ENCODE results near the gene WDR54. TPM values are rescaled to one million over a fixed set of nuclear protein-coding genes. Genes with fewer than 3 reads are reported as not detected.
"Not testable (repeated sequence)": the region's sequence is repeated elsewhere in the genome, so short reads cannot be mapped to it uniquely, and the experiment has no call there.

The WDR54 gene
- polyA plus RNA-seq, 1 donor (not counting 4 experiments of a cell fraction or from before 2014, with no cell fraction given): 35.2 TPM

DNA sequence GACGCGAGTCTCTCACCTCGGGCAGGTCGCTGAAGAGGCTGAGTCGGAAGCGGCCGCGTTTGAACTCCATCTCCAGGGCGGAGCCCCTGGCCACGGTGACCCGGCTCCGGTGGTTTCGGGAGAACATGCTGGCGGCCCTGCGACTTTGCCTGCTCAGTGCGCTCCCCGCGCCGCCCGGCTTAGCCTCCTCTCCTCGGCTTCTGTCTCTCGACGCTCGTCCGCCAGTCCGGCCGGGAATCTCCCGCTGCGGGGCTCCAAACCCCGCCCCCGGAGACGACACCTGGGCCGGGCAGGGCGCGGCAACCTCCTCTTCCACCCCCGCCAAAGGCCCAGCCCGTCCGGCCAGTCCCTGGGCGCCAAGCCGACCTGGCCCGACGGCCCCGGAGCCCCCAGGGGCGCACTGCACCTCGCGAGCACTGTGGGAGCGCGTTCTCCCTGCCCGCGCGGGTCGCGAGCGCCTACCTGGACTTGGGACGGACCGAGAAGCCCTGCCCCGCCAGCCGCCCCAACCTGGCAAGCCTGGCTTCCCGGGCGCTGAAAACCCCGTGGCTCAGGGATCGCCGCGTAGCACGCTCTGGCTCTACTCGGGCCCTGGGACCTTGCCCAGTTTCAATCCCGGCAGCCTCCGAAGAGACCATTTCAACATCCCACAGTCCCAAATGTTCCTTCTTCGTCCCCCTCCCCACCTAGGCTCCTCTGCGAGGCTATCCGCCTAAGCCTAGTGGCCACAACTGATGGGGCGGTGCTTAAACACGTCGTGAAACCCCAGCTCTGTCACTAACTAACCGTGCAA, 20.4 kb downstream of the WDR54 start, which contains the start of gene RTKN:
RTKN (minus strand) TSS at position 248 of the 793 bp plus-strand sequence; CDS start at position 127, 121 bp downstream.
- Histone ChIP-seq H3K27me3 (ENCODE audit: control insufficient read depth, extremely low read depth, insufficient read depth, low read length) (no peaks in the 10 kb centered on the region), H3K4me1 (ENCODE audit: control insufficient read depth, extremely low read depth, insufficient read depth, low read length) (peaks cover 33% of the 10 kb centered on the region), H2AFZ (ENCODE audit: control insufficient read depth, low read length) (peak within 1 kb of the TSS; percentile 69), H3K4me2 (ENCODE audit: control insufficient read depth, extremely low read depth, insufficient read depth, low read depth, low read length) (peak within 1 kb of the TSS; percentile 84), H3K9ac (ENCODE audit: control insufficient read depth, extremely low read depth, insufficient read depth, low read length) (peak within 1 kb of the TSS; percentile 98), H3K4me3 (ENCODE audit: control insufficient read depth in 2 of 3, extremely low read depth in 1 of 3, insufficient read depth in 2 of 3, low read depth in 1 of 3, low read length in 3 of 3) (peak within 1 kb of the TSS; percentile 74 to 98 (median 78)), H3K9me1 (ENCODE audit: control insufficient read depth, extremely low read depth, insufficient read depth, low read length) (peaks cover 4% of the 10 kb centered on the region), H3K27ac (ENCODE audit: control insufficient read depth, insufficient read depth, low read length) (peak within 1 kb of the TSS; percentile 93), H3K79me2 (ENCODE audit: control insufficient read depth, insufficient read depth, low read length) (peaks cover 50% of the 10 kb centered on the region), H3K9me3 (ENCODE audit: control insufficient read depth, low read depth, low read length) (no peaks in the 10 kb centered on the region), H4K20me1 (ENCODE audit: control insufficient read depth, extremely low read depth, insufficient read depth, low read length) (peaks cover 8% of the 10 kb centered on the region), H3K36me3 (ENCODE audit: control insufficient read depth in 2 of 2, extremely low read depth in 1 of 2, insufficient read depth in 2 of 2, low read length in 2 of 2) (peaks cover 8 to 22% of the 10 kb centered on the region in 2 experiments)
- TF ChIP-seq CTCF (optimal IDR thresholded peaks at IDR 0.05 in 1 of 3, IDR thresholded peaks at IDR 0.05 in 1 of 3, conservative IDR thresholded peaks at IDR 0.05 in 1 of 3; ENCODE audit: extremely low read depth in 1 of 3, insufficient read depth in 2 of 3, low read length in 3 of 3) (no peak), EZH2 (IDR thresholded peaks at IDR 0.05; ENCODE audit: low read length) (no peak)
- dilution Hi-C loops (cut with MboI; ENCODE audit: extremely low pct_ligation_motif_present, low sequenced_read_pairs): no loop called here
- FAIRE-seq (no peak), DNase-seq (ENCODE audit: low read depth, low spot score) (no peak)

DNA sequence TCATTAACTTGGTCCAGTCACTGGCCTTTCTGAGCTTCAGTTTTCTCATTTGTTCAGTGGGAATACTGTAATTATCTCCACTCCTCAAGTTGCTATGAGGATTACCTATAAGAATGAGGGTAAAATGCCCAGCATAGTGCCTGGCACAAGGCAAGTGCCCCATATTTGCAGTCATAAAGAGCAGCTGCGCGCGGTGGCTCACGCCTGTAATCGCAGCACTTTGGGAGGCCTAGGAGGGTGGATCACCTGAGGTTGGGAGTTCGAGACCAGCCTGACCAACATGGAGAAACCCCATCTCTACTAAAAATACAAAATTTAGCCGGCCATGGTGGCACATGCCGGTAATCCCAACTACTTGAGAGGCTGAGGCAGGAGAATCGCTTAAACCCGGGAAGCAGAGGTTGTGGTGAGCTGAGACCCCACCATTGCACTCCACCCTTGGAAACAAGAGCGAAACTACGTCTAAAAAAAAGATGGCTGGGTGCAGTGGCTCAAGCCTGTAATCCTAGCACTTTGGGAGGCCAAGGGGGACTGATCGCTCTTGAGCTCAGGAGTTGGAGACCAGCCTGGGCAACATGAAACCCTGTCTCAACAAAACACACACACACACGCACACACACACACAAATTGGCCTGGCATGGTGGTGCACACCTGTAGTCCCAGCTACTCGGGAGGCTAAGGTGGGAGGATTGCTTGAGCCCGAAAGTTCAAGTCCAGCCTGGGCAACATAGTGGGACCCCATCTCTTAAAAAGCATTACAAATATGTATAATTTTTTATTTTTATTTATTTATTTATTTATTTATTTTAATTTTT, 21.2 kb downstream of the WDR54 start:
- Histone ChIP-seq H3K4me3 (ENCODE audit: control insufficient read depth in 2 of 3, extremely low read depth in 1 of 3, insufficient read depth in 2 of 3, low read depth in 1 of 3, low read length in 3 of 3) (peak overlapping the region; percentile 74 to 98 (median 78)), H3K79me2 (ENCODE audit: control insufficient read depth, insufficient read depth, low read length) (peaks cover 42% of the 10 kb centered on the region), H3K4me1 (ENCODE audit: control insufficient read depth, extremely low read depth, insufficient read depth, low read length) (peaks cover 32% of the 10 kb centered on the region), H2AFZ (ENCODE audit: control insufficient read depth, low read length) (peak overlapping the region; percentile 69), H3K4me2 (ENCODE audit: control insufficient read depth, extremely low read depth, insufficient read depth, low read depth, low read length) (peak overlapping the region; percentile 84), H3K27ac (ENCODE audit: control insufficient read depth, insufficient read depth, low read length) (peak overlapping the region; percentile 93), H3K36me3 (ENCODE audit: control insufficient read depth in 2 of 2, extremely low read depth in 1 of 2, insufficient read depth in 2 of 2, low read length in 2 of 2) (peaks cover 8 to 15% of the 10 kb centered on the region in 2 experiments), H3K9ac (ENCODE audit: control insufficient read depth, extremely low read depth, insufficient read depth, low read length) (peak overlapping the region; percentile 98)
- H3K27me3 ChIP-seq (ENCODE audit: control insufficient read depth, extremely low read depth, insufficient read depth, low read length); dilution Hi-C loops (cut with MboI; ENCODE audit: extremely low pct_ligation_motif_present, low sequenced_read_pairs); DNase-seq (ENCODE audit: low read depth, low spot score); H3K9me1 ChIP-seq (ENCODE audit: control insufficient read depth, extremely low read depth, insufficient read depth, low read length); H3K9me3 ChIP-seq (ENCODE audit: control insufficient read depth, low read depth, low read length); H4K20me1 ChIP-seq (ENCODE audit: control insufficient read depth, extremely low read depth, insufficient read depth, low read length): not testable (repeated sequence)
- FAIRE-seq: peak; percentile 53
